HG03520 (cell line): ENCODE results near the gene PROC.

Source experiments
- ATAC-seq: cut with Tn5 transposase; IDR thresholded peaks from one replicate; pipeline ENCODE4 v1.9.1; 2021; ENCODE audit warnings: mild to moderate bottlenecking, moderate library complexity; ENCODE audit not compliant: unreplicated experiment

PROC gene

DNA sequence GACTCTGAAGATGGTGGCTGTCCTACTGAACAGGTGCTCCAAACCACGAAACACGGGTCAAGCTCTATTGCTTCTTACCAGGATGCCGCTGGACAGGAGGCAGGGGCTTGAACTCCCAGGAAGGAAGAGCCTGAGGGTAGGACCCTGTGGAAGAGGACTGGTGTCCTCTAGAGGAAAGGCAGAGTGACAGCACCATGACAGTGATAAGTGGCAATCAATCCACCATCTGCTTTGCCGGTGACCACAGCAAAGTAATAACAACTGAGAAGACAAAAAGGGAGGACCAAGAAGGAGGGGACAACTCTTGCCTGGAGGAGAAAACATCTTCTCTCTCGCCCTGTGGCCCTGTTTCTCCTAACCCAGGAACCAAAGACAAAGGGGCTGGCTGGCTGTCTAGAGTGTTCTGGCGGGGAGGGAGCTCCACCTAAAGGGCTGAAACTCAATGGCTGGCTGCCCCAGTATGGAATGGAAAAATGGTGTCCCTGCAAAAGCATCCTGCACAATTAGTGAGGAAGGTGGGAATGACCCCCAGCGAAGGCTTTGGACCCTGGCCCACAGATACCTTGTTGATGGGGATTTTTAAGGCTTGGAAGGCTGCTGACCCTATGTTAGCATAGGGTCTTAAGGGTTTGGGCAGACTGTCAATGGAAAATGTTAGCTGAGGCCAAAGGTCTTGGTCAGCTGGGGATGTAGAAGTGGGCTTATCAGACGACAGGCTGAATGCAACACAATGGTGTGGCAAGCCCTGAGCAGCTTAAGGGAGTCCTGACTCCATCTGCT lies 35.4 kb downstream of the PROC start:
- no peak for ATAC-seq

DNA sequence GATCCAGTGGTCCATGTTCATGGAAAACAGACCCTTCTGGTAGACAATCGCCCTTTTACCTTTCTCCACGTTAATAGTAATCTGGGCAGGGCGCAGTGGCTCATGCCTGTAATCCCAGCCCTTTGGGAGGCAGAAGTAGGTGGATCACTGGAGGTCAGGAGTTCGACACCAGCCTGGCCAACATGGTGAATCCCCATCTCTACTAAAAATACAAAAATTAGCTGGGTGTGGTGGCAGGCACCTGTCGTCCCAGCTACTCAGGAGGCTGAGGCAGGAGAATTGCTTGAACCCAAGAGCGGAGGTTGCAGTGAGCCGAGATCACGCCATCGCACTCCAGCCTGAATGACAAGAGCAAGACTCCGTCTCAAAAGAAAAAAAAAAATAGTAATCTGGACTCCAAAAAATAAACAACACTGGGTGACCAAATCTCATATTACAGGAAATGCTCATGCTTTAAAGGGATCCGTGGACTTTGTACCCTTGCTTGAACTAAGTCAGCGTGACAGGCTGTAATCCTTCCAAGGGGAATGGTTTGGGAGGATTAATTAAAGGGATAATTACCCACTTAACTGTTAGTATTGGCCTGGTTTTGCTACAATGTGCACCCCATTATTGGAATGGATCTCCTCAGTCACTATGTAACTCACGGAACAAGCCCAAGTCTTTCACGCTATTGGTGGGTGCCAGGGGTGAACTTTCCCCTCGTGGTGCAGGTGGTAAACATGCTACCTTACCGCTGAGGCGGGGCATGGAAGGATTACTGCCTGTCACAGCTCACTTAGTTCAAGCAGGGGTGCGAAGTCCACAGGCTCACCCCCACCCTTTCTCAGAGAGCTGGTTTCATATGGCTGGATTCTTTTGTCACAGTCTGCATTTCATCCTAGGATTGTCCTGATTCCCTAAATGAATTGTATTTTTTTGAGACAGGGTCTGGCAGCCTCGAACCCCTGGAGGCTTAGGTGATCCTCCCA lies 36.7 kb downstream of the PROC start:
- no peak for ATAC-seq

DNA sequence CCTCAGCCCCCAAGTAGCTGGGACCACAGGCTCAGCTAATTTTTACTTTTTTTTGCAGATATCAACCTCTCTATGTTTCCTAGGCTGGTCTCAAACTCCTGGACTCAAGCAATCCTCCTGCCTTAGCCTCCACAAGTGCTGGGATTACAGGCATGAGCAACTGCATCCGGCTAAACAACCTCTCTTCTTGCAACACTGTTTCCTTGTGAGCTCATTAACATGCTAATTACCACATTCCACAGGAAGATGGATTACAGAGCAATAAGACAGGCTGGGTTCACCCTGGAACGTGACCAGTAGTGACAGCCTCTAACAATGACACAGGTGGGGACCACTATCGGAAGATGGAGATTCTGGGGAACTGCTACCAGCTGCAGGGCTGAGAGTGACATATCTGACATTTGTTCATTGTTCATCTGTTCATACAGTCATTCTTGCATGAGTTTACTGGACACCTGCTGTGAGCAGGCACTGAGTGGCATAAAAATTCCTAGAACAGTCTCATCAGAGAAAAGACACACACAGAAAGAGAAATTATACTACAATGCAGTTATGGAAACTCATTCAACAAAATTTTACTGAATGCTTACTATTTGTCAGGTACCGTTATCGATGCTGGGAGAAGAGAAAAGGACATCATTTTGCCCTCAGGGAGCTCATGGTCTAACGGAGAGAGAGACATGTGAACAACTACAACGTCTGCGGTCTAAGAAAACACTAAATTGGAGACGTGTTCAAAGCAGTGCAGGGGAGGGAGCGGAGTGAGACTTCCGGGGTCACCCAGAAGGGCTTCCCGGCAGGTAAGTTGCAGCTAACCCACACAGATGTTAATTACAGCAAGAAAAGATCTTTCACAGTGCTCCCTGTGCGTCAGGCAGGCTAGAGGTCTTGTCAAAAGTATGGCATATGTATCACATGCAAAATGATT lies 37.6 kb downstream of the PROC start:
- ATAC-seq: no peak

DNA sequence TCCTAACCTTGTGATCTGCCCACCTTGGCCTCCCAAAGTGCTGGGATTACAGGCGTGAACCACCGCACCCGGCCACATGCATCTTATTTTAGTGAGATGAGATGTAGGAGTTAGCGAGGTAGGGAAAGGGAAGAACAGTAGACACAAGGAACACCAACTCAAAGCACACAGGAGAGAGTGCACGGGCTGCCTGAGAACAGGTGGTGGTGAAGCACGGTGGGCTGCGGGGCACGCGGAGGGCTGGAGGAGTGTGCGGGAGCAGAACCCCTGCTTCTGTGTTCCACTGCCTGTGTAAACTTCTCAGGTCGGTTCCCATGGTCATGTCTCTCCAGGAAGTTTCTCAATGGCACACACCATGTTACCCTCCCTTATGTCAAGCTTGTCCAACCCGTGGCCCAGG lies 38.7 kb downstream of the PROC start:
- no peak for ATAC-seq

DNA sequence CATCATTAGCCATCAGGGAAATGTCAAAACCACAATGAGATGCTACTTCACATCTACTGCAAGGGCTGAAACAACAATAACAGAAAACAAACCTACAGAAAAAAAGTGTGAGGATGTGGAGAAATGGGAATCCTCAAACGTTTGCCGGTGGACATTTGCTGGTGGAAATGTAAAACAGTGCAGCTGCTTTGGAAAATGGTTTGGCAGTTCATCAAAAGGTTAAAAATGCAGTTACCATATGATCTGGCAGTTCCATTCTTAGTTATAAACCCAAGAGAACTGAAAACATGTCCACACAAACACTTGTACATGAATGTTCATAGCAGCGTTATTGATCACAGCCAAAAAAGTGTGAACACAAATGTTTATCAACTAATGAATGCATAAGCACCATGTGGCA lies 44.2 kb downstream of the PROC start:
- ATAC-seq: no peak

DNA sequence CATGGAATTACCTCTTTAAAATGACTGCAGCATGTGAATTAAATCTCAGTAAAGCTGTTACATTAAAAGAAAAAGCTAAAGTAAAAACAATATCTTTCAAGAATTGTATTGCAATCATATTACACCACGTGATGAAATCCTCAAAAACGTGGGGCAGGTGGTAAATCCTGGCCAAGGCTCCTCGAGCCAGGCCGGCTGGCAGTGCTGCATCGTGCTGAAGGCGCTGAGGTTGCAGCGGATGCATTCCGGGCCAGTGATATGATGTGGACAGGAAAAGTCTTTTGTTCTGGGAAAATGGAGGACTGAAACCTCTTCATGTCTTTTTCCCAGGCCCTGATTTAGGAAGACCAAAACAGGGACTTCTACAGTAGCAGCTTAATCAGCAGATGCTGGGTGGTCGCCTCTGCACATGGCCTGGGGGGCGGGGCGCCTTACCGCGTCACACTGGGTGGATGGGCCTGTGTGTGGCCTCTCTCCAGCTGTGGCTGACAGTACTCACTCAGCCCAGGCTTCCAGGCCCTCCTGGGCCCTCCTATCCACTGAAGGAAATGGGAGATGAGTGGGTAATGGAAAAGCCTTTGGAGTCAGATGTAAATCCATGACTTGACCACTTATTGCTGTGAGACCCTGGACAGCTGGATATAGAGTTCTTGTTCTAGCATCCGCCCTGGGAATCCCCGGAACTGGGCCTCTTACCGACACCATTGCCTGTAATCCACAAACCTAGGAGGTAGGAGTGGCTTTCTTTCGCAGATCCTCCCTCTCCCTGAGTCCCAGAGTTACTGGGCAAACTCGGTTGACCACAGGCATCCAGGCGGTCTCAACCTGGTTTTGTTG lies 45.1 kb downstream of the PROC start:
- no peak for ATAC-seq

DNA sequence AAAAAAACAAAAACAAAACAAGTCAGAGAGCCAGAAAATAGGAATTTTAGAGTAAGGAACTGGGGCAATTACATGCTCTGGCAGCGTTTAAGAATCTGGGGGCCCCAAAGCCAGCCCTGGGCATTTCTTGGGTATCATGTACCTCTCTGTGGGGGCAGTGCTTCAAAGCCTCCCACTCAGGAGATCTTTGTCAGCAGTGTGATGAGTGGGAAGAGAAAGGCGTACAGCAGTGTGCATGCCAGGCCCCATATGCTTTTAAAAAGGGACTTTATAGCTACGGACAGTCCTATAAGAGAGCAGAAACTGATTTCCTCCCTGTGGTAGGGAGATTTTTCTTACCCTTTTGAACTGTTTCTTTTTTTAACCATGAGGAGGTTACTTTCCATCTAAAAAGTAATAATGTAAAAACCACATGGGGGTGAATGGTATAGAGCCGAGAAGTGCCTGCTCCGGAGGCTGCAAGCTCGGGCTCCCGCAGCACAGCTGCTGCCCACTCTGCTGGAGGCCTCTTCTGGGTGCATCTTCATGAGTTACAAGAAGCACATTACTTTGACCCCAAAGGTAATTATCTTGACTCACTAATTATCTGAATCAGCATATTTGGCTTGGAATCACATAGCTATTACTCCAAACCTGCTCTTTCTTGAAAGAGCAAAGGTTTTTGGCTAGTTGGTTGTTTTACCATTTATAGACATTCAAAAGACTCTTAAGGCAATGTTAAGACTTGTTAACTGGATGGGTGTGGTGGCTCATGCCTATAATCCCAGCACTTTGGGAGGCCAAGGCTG lies 46.4 kb downstream of the PROC start:
- no peak for ATAC-seq

DNA sequence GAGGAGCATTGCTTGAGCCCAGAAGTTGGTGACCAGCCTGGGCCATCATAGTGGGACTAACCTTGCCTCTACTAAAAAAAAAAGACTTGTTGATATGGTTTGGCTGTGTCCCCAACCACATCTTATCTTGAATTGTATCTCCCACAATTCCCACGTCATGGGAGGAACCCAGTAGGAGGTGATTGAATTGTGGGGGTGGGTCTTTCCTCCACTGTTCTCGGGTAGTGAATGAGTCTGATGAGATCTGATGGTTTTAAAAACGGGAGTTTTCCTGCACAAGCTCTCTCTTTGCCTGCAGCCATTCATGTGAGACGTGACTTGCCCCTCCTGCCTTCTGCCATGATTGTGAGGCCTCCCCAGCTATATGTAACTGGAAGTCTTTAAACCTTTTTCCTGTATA lies 47.0 kb downstream of the PROC start:
- no peak for ATAC-seq

DNA sequence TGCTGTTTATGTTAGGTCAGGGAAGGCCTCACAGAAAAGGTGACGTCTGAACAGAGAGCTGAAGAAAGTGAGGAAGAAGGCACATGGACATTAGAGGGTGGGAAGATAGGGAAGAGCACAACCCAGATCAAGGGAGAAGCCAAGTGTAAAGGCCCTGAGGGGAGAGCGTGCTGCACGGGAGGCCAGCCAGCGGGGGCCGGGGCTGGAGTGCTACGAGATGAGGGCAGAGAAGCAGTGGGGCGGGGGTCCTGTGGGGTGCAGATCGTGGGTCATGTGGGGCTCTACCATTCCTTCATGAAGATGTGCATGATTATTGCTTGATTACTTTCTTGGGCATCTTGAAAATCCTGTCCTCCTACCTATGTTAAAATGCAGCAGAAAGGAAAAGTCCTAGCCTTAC lies 50.8 kb downstream of the PROC start:
- ATAC-seq: no peak

DNA sequence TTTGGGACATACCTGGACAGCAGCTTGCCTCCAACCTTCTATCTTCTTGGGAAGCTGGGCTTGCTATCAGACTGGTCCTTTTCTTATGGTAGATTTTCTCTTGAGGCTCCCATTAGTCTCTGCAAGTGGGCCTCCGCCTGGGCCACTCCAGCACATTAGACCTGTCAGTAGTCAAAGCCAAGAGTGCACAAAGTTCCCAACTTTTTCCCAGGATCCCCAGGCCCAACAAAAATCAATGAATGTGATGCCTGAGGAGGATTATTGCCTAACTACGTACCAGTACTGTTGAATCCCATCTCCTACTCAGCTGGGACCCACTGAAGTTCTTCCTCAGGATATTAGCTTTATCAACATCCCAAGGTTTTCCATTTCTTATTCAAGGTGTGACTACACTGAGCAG lies 51.7 kb downstream of the PROC start:
- ATAC-seq: no peak

DNA sequence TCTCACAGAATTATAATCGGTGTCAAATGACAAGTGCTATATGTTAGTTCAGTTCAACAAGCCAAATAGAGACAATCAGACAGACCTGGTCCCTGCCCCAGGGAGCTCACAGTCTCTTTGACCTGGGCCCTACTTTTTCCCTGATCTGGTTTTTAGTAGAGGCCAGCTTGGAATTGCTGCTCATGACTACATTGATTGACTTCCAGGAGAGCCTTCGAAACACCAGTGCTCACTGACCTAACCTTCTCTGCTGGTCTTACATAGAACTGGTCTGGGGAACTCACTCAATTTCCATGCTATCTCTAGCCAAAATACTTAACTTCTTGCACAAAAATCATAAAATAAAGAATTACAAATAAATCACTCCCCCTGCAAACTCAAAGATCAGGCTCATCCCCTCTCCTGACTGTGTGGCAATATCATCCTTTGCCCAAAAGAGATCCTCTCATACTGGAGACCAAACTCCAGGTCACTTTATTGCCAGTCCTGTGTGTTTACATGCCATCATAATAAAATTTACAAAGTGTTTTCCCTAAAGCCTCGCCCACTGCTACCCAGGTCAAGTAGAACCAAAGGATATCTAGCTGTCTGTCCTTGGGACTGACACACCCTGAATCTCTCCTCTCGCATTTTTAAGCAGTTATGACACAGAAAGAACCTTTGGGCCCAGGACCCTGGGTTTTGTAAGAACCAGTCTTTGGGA lies 53.2 kb downstream of the PROC start:
- ATAC-seq: no peak

DNA sequence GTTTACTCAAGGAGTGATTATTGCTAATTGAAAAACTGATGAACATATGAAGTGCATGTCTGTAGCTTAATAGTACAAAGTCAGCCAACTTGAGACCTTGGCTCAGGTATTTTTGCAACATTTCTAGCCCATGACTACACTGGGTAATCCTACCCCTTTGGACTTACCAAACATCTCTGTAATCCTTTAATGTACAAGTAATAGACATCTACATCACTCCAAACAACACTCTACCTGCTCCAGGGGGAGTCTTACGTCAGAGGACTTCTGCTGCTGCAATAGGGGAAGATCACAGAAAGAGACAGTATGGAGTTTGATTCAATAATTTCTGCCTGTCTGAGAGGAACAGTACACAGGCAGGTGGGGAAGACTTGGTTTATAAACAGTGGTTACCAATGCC lies 54.0 kb downstream of the PROC start:
- ATAC-seq: no peak

DNA sequence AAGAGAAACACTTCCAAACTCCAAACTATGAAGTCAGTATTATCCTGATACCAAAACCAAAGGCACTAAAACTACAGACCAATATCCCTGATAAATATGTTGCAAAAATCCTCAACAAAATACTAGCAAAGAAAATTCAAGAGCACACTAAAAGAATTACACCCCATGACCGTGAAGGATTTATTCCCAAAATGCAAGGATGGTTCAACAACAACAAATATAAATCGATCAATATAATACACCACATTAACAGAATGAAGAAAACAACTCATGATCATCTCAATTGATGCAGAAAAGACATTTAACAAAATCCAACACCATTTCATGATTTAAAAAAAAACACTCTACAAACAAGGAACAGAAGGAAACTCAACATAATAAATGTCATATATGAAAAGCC lies 57.6 kb downstream of the PROC start:
- no peak for ATAC-seq
